ENCODE measurements around the gene PLXNB1.
"Not testable (repeated sequence)": the region's sequence is repeated elsewhere in the genome, so short reads cannot be mapped to it uniquely, and the experiment has no call there.

PLXNB1 gene, protein sequence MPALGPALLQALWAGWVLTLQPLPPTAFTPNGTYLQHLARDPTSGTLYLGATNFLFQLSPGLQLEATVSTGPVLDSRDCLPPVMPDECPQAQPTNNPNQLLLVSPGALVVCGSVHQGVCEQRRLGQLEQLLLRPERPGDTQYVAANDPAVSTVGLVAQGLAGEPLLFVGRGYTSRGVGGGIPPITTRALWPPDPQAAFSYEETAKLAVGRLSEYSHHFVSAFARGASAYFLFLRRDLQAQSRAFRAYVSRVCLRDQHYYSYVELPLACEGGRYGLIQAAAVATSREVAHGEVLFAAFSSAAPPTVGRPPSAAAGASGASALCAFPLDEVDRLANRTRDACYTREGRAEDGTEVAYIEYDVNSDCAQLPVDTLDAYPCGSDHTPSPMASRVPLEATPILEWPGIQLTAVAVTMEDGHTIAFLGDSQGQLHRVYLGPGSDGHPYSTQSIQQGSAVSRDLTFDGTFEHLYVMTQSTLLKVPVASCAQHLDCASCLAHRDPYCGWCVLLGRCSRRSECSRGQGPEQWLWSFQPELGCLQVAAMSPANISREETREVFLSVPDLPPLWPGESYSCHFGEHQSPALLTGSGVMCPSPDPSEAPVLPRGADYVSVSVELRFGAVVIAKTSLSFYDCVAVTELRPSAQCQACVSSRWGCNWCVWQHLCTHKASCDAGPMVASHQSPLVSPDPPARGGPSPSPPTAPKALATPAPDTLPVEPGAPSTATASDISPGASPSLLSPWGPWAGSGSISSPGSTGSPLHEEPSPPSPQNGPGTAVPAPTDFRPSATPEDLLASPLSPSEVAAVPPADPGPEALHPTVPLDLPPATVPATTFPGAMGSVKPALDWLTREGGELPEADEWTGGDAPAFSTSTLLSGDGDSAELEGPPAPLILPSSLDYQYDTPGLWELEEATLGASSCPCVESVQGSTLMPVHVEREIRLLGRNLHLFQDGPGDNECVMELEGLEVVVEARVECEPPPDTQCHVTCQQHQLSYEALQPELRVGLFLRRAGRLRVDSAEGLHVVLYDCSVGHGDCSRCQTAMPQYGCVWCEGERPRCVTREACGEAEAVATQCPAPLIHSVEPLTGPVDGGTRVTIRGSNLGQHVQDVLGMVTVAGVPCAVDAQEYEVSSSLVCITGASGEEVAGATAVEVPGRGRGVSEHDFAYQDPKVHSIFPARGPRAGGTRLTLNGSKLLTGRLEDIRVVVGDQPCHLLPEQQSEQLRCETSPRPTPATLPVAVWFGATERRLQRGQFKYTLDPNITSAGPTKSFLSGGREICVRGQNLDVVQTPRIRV (N-terminal part only)

DNA sequence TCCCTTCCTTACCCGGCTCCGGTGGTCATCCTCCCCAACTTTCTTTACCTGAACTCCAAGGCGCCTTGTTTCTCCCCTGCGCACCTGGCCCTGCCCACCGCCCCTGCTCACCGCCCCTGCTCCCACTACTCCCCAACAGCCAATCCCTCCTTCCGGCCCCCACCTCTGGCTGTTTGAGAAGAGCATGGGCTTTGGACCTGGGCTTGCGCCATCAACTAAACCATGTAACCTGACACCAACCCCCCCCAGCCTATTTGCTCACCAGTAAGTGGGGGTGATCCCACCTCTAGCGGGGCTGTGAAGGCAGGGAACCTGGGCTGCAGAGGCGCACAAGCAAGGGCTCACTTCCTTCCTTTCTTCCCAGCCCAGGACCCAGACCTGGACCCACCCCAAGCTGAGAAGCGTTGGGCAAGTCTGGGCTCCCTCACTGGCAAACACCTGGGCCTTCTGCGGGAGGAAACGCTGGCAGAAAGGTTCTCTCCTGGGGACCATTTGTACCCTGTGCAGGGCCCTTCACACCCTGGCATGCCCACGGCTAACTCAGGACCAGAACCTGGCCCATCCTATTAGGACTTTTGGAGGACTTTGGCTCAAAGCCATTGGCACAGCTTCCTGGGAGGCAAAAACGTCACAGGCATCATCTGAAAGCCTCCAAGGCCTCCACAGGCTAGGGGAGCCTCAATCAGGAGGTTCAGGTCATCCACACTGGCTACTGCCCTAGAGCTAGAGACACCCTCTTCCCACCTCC lies at the start of gene PLXNB1:
Gene PLXNB1, minus strand, starts transcription at position 127 of the 748 bp plus-strand sequence. CDS start 5,475 bp downstream, outside the sequence.
- peak within 1 kb of the TSS; percentile 67 for H3K27ac Mint-ChIP-seq
- H3K27me3 Mint-ChIP-seq, result no peaks in the 10 kb centered on the region
- H3K4me1 Mint-ChIP-seq, result peaks cover 10% of the 10 kb centered on the region
- no peak for ATAC-seq
- no peak for DNase-seq
- peaks cover 4% of the 10 kb centered on the region for H3K36me3 Mint-ChIP-seq (ENCODE audit: low read depth)
- H3K4me3 Mint-ChIP-seq, result peak within 1 kb of the TSS; percentile 73
- no peaks in the 10 kb centered on the region for H3K9me3 Mint-ChIP-seq

DNA sequence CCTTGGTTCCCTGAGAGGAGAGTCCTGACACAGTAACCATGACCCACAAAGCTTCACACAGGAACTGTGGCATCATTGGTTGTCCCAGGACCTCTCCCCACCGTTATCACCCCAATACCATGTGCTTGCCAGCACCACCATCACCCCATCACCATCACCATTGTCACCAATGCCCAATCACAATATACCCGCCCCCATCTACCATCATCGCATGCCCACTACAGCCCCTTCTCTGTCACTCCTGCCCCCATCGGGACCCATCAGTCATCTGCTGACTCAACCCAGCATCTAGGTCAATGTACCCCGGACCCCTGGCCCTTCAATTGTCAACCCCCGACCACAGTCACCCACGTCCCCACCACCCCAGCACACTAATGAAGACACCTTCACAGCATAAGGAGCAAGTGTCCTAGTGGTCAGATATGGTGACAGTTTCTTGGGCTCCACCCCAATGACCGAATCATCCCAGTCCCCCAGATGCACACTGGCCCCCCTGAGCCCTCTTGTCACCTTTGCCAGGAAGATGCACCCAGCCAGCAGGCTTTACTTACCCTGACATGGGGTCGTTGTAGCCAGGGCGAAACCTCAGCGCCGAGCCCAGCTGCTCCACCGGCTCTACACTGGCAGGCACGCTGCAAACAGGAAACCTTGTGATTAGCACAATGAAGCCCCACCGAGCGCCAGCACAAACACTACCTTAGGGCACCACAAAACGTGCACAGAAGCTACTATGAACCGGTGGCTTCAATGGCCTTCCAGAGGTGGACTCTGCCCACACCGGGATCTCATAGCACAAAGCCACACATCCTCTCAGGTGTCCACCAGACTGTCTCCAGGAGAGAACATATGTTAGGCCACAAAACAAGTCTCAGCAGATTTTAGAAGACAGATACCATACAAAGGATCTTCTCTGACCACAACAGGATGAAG lies 49.0 kb upstream of the PLXNB1 start:
- ATAC-seq, result peak; percentile 76
- Mint-ChIP-seq H3K9me3 (no peaks in the 10 kb centered on the region), H3K4me1 (peaks cover 39% of the 10 kb centered on the region), H3K27me3 (no peaks in the 10 kb centered on the region), H3K36me3 (ENCODE audit: low read depth) (peaks cover 2% of the 10 kb centered on the region), H3K27ac (peak overlapping the region; percentile 91), H3K4me3 (peak overlapping the region; percentile 70)
- peak; percentile 57 for DNase-seq

DNA sequence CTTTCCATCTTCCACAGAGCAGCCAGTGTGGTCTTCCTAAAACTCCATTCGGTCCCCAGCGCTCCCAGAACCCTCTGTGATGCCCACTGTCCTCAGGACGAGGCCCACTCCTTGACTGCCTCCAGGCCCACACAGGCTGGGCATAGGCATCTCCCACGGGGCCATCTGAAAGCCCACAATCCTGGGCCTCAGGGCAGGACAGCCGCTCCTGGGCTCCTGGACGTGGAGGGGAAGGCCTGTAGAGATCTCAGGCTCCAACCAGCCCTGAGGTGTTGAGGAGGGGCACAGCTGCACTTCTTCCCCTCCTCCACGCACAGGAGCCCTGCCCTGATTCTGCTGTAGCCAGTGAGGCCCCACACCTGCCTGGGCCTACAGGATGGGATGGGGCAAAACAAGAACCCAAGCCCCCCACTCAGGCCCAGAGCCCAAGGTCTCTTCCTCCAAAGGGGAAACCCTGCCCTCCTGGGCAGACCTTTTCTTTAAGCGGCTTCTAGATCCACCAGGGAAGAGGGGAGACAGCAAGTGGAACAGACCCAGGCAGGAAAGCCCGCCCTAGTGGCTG lies 48.2 kb upstream of the PLXNB1 start:
- peaks cover 48% of the 10 kb centered on the region for H3K4me1 Mint-ChIP-seq
- peak overlapping the region; percentile 91 for H3K27ac Mint-ChIP-seq
- DNase-seq, result no peak
- no peaks in the 10 kb centered on the region for H3K27me3 Mint-ChIP-seq
- H3K9me3 Mint-ChIP-seq, result no peaks in the 10 kb centered on the region
- H3K4me3 Mint-ChIP-seq, result peak overlapping the region; percentile 70
- H3K36me3 Mint-ChIP-seq (ENCODE audit: low read depth), result peaks cover 2% of the 10 kb centered on the region
- no peak for ATAC-seq

DNA sequence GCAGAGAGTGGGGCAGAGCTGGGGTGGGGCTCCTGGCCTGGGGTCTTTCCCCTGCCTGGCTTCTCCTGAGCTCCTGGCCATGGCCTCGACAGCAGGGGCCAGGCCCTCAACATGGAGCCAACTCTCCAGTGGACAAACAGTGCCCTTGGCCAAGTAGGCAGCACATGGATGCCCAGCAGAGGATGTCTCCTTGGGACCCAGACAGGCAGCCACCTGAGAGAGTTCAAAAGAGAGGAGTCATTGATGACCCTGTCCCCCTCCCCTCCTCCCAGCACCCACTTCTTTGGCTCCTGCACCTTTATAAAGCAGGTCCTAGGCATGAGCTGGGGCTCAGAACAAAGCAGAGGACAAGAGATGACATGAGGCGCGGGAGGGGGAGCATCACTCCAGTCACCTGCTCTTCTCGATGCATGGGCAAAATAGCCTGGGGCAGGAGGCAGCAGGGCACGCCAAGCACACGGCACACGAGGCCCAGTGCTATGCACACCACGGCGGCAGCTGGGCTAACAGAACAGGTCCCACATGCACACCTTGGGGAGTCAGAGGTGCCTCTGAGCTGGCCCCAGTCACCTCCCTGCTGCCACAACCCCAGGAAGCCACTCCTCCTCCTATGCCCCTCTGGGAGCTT lies 46.7 kb upstream of the PLXNB1 start:
- no peaks in the 10 kb centered on the region for H3K27me3 Mint-ChIP-seq
- DNase-seq, result no peak
- ATAC-seq, result no peak
- H3K27ac Mint-ChIP-seq, result peak overlapping the region; percentile 91
- peaks cover 4% of the 10 kb centered on the region for H3K36me3 Mint-ChIP-seq (ENCODE audit: low read depth)
- H3K4me3 Mint-ChIP-seq, result no peak overlapping the region
- H3K4me1 Mint-ChIP-seq, result peaks cover 55% of the 10 kb centered on the region
- no peaks in the 10 kb centered on the region for H3K9me3 Mint-ChIP-seq

DNA sequence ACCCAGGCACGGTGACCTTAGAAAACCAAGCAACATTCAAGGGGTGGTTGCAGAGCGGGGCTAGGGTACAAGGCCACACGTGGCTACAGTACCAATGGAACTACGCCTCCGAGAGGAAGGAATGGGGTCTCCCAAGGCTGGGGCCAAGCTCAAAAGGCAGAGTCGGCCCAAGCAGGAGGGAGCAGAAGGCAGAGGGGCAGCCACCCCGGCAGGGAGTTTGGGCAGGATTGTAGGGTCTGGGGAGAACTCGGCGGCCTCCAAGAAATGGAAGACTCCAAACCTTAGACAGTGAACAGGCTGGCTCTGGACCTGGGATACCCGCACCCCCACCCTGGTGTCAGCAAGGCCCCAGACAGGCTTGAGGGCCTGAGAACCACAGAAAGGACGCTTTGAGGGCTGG lies 45.3 kb upstream of the PLXNB1 start:
- Mint-ChIP-seq H3K36me3 (ENCODE audit: low read depth) (peaks cover 4% of the 10 kb centered on the region), H3K4me1 (peaks cover 61% of the 10 kb centered on the region), H3K9me3 (no peaks in the 10 kb centered on the region), H3K4me3 (no peak overlapping the region), H3K27me3 (no peaks in the 10 kb centered on the region), H3K27ac (no peak overlapping the region)
- no peak for ATAC-seq
- no peak for DNase-seq

DNA sequence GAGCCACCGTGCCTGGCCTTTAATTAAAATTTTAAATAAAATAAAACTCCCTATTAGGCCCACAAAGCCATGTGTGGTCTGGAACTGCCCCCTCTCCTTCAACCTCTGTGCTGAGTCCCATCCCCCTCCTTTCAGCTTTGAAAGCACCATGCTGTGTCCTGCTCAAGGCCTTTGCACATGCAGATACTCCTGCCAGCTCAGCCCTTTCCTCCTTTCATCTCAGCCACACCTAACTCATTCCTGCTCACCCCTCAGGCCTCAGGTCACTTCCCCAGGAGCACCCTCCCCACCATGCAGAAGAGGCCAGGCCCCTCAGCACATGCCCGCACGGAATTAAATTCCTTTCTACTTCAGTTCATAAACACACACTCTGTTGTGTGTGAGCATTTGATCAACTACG lies 44.7 kb upstream of the PLXNB1 start:
- H3K4me3 Mint-ChIP-seq, result no peak overlapping the region
- ATAC-seq (no peak), DNase-seq (no peak)
- peaks cover 61% of the 10 kb centered on the region for H3K4me1 Mint-ChIP-seq
- peaks cover 4% of the 10 kb centered on the region for H3K36me3 Mint-ChIP-seq (ENCODE audit: low read depth)
- peak overlapping the region; percentile 63 for H3K27ac Mint-ChIP-seq
- no peaks in the 10 kb centered on the region for H3K9me3 Mint-ChIP-seq
- no peaks in the 10 kb centered on the region for H3K27me3 Mint-ChIP-seq

DNA sequence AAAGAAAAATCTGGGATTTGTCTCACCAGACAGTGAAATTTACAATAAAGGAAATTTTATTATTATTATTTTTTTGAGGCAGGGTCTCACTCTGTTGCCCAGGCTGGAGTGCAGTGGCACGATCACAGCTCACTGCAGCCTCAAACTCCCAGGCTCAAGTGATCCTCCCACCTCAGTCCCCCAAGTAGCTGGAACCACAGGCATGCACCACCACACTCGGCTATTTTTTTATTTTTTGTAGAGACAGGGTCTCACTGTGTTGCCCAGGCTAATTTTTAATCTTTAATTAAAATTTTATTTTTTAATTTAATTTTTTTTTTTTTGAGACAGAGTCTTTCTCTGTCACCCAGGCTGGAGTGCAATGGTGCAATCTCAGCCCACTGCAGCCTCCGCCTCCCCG lies 44.1 kb upstream of the PLXNB1 start:
- H3K36me3 Mint-ChIP-seq (ENCODE audit: low read depth); ATAC-seq; DNase-seq; H3K27me3 Mint-ChIP-seq; H3K4me3 Mint-ChIP-seq; H3K9me3 Mint-ChIP-seq: not testable (repeated sequence)
- peak overlapping the region; percentile 97 for H3K27ac Mint-ChIP-seq
- H3K4me1 Mint-ChIP-seq, result peaks cover 61% of the 10 kb centered on the region

DNA sequence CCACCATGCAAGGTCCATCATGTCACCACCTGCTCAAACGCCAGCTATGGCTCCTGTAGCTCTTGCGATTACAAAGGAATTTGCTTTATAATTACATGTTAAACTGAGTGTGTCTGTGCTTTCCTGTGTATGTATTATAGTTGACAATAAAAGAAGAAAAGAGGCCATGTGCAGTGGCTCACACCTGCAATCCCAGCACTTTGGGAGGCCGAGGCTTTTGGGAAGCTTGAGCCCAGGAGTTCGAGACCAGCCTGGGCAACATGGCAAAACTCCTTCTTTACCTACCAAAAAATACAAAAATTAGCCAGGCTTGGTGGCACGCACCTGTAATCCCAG lies 43.7 kb upstream of the PLXNB1 start:
- Mint-ChIP-seq H3K36me3 (ENCODE audit: low read depth) (peaks cover 8% of the 10 kb centered on the region), H3K4me3 (peak overlapping the region; percentile 86), H3K27me3 (no peaks in the 10 kb centered on the region), H3K4me1 (peaks cover 61% of the 10 kb centered on the region), H3K27ac (peak overlapping the region; percentile 97), H3K9me3 (no peaks in the 10 kb centered on the region)
- ATAC-seq, result no peak
- DNase-seq, result no peak

DNA sequence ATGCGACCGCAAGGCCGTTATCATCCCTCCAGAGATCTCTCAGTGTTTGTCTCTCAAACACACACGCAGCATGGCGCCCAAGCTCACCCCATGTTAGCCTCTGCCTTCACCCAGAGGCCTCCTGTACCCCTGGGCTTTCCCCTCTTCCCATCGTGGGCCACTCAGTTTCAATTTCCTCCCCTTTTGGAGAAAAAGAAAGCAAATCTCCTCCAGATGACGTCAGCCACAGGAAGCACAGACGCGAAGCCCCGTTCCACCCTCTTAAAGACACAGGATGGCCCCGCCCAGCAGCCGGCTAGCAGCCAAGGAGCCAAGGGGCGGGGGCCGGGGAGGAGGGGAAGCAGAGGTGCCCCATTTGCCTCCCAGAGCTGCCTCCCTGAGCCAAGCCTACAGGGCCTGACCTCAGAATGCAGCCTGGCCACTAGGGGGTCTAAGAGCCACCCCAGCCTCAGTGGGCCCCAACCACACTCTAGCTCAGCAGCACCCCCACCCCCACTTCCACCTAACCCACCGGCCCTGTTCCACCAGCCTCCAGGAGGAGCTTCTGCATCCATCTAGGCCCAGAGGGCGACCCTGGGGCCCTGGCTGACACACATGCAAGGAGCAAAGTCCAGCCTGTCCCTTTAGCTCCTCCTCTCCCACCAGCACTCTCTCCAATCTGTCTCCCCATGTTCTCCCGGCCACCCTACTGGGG lies 43.2 kb upstream of the PLXNB1 start:
- peaks cover 12% of the 10 kb centered on the region for H3K36me3 Mint-ChIP-seq (ENCODE audit: low read depth)
- H3K4me1 Mint-ChIP-seq, result peaks cover 61% of the 10 kb centered on the region
- DNase-seq (peak; percentile 97), ATAC-seq (peak; percentile 91)
- no peaks in the 10 kb centered on the region for H3K27me3 Mint-ChIP-seq
- H3K4me3 Mint-ChIP-seq, result peak overlapping the region; percentile 86
- H3K9me3 Mint-ChIP-seq, result no peaks in the 10 kb centered on the region
- peak overlapping the region; percentile 97 for H3K27ac Mint-ChIP-seq

DNA sequence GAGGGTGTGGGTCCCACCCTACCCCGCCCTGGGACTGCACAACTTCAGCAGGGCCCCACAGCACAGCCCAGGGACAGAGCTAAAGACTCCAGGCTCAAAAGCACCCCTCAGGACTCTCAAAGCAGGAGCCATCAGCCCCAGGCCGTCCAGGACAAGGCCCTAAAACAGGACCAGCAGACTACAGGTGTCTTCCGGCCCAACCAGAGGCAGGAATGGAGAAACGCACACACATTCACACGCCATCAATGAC lies 42.7 kb upstream of the PLXNB1 start:
- DNase-seq (no peak), ATAC-seq (peak; percentile 13)
- H3K27me3 Mint-ChIP-seq, result no peaks in the 10 kb centered on the region
- peak overlapping the region; percentile 86 for H3K4me3 Mint-ChIP-seq
- peaks cover 17% of the 10 kb centered on the region for H3K36me3 Mint-ChIP-seq (ENCODE audit: low read depth)
- peak overlapping the region; percentile 97 for H3K27ac Mint-ChIP-seq
- peaks cover 61% of the 10 kb centered on the region for H3K4me1 Mint-ChIP-seq
- H3K9me3 Mint-ChIP-seq, result no peaks in the 10 kb centered on the region

DNA sequence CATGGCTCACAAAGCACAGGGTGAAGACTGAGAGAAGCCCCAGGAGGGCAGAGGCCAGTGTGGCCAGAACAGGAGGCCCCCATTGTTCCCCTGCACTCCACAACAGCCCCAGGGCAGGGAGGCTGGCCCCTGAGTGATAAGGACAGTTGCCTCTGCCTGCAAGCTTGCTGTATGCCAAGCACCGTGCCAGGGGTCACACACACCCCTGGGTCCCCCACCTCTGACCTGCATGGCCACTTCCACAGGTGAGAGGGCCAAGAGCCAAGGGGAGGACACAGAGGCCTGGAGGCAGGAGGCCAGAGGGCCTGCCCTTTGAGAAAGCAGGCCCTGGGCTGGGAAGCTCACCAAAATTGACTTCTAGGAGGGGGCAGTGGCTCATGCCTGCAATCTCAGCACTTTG lies 40.4 kb upstream of the PLXNB1 start:
- no peaks in the 10 kb centered on the region for H3K27me3 Mint-ChIP-seq
- ATAC-seq, result no peak
- H3K27ac Mint-ChIP-seq, result peak overlapping the region; percentile 80
- peaks cover 69% of the 10 kb centered on the region for H3K4me1 Mint-ChIP-seq
- H3K9me3 Mint-ChIP-seq, result no peaks in the 10 kb centered on the region
- no peak for DNase-seq
- H3K36me3 Mint-ChIP-seq (ENCODE audit: low read depth), result peaks cover 31% of the 10 kb centered on the region
- peak overlapping the region; percentile 35 for H3K4me3 Mint-ChIP-seq

Measured in activated naive CD8-positive, alpha-beta T cell treated with anti-CD3 and anti-CD28 coated beads, Interleukin-2, amount 50 U/mL, for 24 hours (primary cell).